ENCODE data around the gene GIMAP2. TPM values are rescaled to one million over a fixed set of nuclear protein-coding genes. Genes with fewer than 3 reads are reported as not detected.
A peak's percentile ranks its signal among the peaks of the same experiment; 100 is the strongest.

GIMAP2 gene
- total RNA-seq, 2 experiments from 2014 or later = 64.1 to 65.1 TPM

GRCh38 chr7:150645259-150646020 is 40.1 kb upstream of the GIMAP2 start:
- Mint-ChIP-seq H3K27me3 (no peaks in the 10 kb centered on the region), H3K27ac (peak overlapping the region; percentile 67), H3K4me1 (ENCODE audit: low read depth) (peaks cover 88% of the 10 kb centered on the region), H3K36me3 (ENCODE audit: low read depth) (peaks cover 72% of the 10 kb centered on the region), H3K4me3 (peak overlapping the region; percentile 66), H3K9me3 (peaks cover 20% of the 10 kb centered on the region)
- Histone ChIP-seq H3K27me3 (ENCODE audit: control insufficient read depth in 1 of 2, insufficient read depth in 2 of 2, low read length in 2 of 2) (no peaks in the 10 kb centered on the region), H3K4me3 (ENCODE audit: low read length) (no peak overlapping the region), H3K27ac (ENCODE audit: low read depth in 1 of 2, low read length in 2 of 2) (no peak overlapping the region), H3K9me3 (ENCODE audit: control insufficient read depth in 1 of 2, insufficient read depth in 1 of 2, low read length in 2 of 2) (peaks cover 0 to 9% of the 10 kb centered on the region in 2 experiments), H3K36me3 (ENCODE audit: insufficient read depth, low read length) (no peaks in the 10 kb centered on the region), H3K4me1 (ENCODE audit: insufficient read depth, low read length) (peaks cover 34% of the 10 kb centered on the region)
- TF ChIP-seq CTCF (IDR thresholded peaks at IDR 0.05) = no peak
- no peak for ATAC-seq (ENCODE audit: poor library complexity)
- POLR2A ChIA-PET = no interaction called here
- CTCF ChIA-PET = no interaction called here
- intact Hi-C loops (cut with DNase I, micrococcal nuclease) = no loop called here
- DNase-seq = no peak

- ChIA-PET CTCF (no interaction called here), POLR2A (interaction anchor here (0.7 to 3.1 kb wide), 3 partner anchors 16 to 107 kb away, joined by 3 to 15 read pairs (median 3); partner anchors contain the start of gene GIMAP6)
- no peaks in the 10 kb centered on the region for H3K36me3 ChIP-seq (ENCODE audit: insufficient read depth, low read length)
- Mint-ChIP-seq H3K9me3 (peaks cover 29% of the 10 kb centered on the region), H3K4me1 (ENCODE audit: low read depth) (peaks cover 71% of the 10 kb centered on the region), H3K27ac (peak overlapping the region; percentile 57), H3K4me3 (peak overlapping the region; percentile 72), H3K36me3 (ENCODE audit: low read depth) (peaks cover 73% of the 10 kb centered on the region), H3K27me3 (no peaks in the 10 kb centered on the region)
- no peaks in the 10 kb centered on the region for H3K27me3 ChIP-seq (ENCODE audit: control insufficient read depth in 1 of 2, insufficient read depth in 2 of 2, low read length in 2 of 2)
- intact Hi-C loops (cut with DNase I, micrococcal nuclease) = no loop called here
- peaks cover 23% of the 10 kb centered on the region for H3K4me1 ChIP-seq (ENCODE audit: insufficient read depth, low read length)
- DNase-seq = peak in 3 of 14 experiments; percentile 68 to 77 (median 73)
- ATAC-seq (ENCODE audit: poor library complexity) = peak; percentile 79
- TF ChIP-seq CTCF (IDR thresholded peaks at IDR 0.05) = no peak
- H3K9me3 ChIP-seq (ENCODE audit: control insufficient read depth in 1 of 2, insufficient read depth in 1 of 2, low read length in 2 of 2) = peaks cover 0 to 3% of the 10 kb centered on the region in 2 experiments
- peak overlapping the region; percentile 27 to 66 for H3K27ac ChIP-seq (ENCODE audit: low read depth in 1 of 2, low read length in 2 of 2)
- H3K4me3 ChIP-seq (ENCODE audit: low read length) = no peak overlapping the region
These were observed 37.0 kb upstream of the GIMAP2 start for GRCh38 chr7:150648353-150649079.

- ChIA-PET CTCF (no interaction called here), POLR2A (interaction anchor here (0.9 to 3.1 kb wide), 4 partner anchors 17 to 58 kb away, joined by 3 to 15 read pairs (median 3); partner anchors contain the start of gene GIMAP6)
- DNase-seq (no peak), ATAC-seq (ENCODE audit: poor library complexity) (no peak)
- Mint-ChIP-seq H3K27me3 (no peaks in the 10 kb centered on the region), H3K27ac (peak overlapping the region; percentile 57), H3K9me3 (peaks cover 27% of the 10 kb centered on the region), H3K36me3 (ENCODE audit: low read depth) (peaks cover 73% of the 10 kb centered on the region), H3K4me1 (ENCODE audit: low read depth) (peaks cover 70% of the 10 kb centered on the region), H3K4me3 (peak overlapping the region; percentile 15)
- H3K27ac ChIP-seq (ENCODE audit: low read depth in 1 of 2, low read length in 2 of 2) = peak overlapping the region; percentile 27 to 66
- no peaks in the 10 kb centered on the region for H3K36me3 ChIP-seq (ENCODE audit: insufficient read depth, low read length)
- intact Hi-C loops (cut with DNase I, micrococcal nuclease) = no loop called here
- H3K4me1 ChIP-seq (ENCODE audit: insufficient read depth, low read length) = peaks cover 23% of the 10 kb centered on the region
- no peak overlapping the region for H3K4me3 ChIP-seq (ENCODE audit: low read length)
- H3K9me3 ChIP-seq (ENCODE audit: control insufficient read depth in 1 of 2, insufficient read depth in 1 of 2, low read length in 2 of 2) = peaks cover 0 to 3% of the 10 kb centered on the region in 2 experiments
- no peaks in the 10 kb centered on the region for H3K27me3 ChIP-seq (ENCODE audit: control insufficient read depth in 1 of 2, insufficient read depth in 2 of 2, low read length in 2 of 2)
- no peak for TF ChIP-seq CTCF (IDR thresholded peaks at IDR 0.05)
These were observed 36.5 kb upstream of the GIMAP2 start for GRCh38 chr7:150649080-150649385.

All from CD4-positive, alpha-beta T cell (primary cell).